Right forelimb (tissue), 1 donor: ENCODE data around the gene ZNF236.
A peak's percentile ranks its signal among the peaks of the same experiment; 100 is the strongest.
"Not testable (repeated sequence)": the region's sequence is repeated elsewhere in the genome, so short reads cannot be mapped to it uniquely, and the experiment has no call there.

Experiments
- DNase-seq: peaks from one replicate; pipeline ENCODE4 v3.0.0-alpha.2; 2018

The ZNF236 gene

GRCh38 chr18:76953583-76954233 lies 131.4 kb downstream of the ZNF236 start:
- peak; percentile 77 for DNase-seq

DNA sequence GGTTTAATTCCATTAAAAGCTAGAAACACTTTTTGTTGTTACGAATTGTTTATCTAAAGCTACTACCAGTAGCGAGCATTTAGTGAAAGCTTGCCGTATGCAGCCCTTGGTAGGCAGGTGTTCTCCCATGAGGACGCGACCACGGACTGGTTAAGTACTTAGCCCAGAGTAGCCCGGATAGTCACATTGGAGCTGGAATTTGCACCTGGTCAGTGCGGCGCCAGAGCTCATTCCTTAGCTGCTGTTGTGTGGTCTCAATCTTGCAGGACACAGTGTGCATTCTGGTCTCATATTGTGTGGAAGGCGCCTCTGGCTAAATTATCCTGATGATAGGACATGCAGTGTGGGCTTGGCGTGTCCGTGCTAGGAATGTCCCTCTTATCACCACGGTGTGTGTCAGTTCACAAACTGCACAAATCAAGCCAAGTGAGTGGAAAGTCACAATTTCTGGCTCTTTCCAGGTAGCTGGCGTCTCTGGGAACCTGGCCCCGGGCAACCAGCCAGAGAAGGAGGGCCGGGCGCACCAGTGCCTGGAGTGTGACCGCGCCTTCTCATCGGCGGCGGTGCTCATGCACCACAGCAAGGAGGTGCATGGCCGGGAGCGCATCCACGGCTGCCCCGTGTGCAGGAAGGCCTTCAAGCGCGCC lies 133.3 kb downstream of the ZNF236 start:
- DNase-seq, result peak; percentile 42

- DNase-seq, result peak; percentile 31
Measured at GRCh38 chr18:76956648-76957047, 134.3 kb downstream of the ZNF236 start.

DNA sequence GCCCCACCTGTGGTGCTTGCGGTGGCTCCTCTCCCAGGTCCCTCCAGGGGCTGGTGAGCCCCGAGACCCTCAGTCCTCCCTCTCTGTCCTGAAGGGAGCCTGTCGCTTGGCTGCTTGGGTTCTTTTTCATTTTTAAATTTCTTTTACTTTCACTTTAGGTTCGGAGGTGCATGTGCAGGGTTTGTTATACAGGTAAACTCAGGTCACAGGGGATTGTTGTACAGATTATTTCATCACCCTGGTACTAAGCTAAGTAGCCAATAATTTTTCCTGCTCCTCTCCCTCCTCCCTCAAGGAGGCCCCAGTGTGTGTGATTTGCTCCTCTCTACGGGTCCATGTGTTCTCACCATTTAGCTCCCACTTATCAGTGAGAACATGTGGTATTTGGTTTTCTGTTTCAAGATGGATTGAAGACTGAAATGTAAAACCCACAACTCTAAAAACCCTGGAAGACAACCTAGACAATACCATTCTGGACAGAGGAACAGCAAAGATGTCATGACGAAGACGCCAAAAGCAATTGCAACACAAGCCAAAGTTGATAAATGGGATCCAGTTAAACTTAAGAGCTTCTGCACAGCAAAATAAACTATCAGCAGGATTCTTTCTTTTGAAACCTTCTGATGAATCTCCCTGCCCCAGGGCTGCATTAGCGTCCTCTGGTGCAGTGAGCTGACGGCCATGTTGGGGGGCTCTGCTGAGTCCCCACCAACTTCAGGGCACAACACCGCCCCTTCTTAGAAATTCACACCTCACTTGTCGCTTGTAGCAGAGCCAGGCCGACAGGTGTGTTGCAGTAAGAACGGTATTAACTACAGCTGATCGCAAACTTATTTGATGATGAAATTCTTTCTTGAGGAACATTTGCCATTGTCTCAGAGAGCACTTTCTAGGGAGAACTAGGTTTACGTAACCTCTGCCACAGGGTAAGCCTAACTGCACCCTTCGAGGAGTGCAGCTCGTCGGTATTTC lies 135.3 kb downstream of the ZNF236 start:
- no peak for DNase-seq

DNA sequence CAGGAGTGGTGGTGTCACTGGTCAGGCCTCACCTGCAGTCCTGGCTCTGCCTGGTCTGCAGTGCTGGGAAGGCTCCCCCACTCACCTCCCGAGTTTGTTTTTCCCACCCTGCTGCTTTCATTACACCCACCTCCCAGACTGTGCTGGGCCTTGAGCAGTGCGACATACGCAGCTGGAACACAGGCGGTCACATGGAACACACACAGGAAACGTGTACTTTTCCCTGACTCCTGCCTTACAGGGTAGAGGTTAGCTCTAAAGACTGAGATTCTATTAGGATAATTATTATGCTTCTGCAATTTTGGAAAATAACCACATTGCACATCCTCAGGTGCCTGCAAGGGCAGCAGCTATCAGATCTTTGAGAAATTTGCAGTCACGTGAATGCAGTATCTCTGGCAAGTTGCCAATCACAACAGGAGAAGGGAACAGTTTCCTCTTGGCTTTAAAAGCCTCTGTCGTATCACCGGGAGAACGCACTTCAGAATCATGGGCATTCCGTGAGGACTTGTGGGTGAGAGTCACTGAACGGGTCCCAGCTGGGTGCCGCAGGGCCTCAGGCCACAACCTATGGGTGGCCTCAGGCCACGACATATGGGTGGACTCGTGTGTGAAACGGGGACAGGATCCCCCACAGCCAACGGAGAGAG lies 136.5 kb downstream of the ZNF236 start:
- no peak for DNase-seq

GRCh38 chr18:76959605-76960004 lies 137.2 kb downstream of the ZNF236 start:
- DNase-seq, result no peak

DNA sequence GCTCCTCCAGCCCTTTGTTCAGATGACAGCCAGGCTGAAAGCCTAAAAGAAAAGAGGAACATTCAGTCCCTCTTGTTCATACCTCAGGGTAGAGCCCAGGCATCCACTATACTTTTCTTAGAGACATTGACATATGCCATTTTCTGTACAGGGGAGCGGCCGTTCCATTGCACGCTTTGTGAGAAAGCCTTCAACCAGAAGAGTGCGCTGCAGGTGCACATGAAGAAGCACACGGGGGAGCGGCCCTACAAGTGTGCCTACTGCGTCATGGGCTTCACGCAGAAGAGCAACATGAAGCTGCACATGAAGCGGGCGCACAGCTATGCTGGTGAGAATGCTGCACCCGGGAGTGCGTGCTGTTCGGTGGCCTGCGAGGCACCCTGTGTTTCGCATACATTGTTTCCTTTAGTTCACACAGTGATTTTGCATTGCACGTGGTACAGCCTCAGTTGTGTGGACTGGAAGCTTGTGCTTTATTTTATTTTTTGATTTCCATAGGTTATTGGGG lies 138.2 kb downstream of the ZNF236 start:
- DNase-seq, result no peak

DNA sequence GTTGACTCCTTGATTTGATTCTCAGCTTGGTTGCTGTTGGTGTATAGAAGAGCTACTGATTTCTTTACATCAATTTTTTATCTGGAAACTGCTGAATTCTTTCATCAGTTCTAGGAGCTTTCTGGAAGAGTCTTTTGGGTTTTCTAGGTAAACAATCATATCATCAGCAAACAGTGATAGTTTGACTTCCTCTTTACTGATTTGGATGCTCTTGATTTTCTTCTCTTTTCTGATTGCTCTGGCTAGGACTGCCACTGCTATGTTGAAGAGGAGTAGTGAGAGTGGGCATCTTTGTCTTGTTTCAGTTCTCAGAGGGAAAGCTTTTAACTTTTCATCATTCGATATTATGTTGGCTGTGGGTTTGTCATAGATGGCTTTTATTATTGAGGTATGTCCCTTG lies 140.5 kb downstream of the ZNF236 start:
- no peak for DNase-seq

GRCh38 chr18:76963936-76964335 lies 141.6 kb downstream of the ZNF236 start:
- no peak for DNase-seq

DNA sequence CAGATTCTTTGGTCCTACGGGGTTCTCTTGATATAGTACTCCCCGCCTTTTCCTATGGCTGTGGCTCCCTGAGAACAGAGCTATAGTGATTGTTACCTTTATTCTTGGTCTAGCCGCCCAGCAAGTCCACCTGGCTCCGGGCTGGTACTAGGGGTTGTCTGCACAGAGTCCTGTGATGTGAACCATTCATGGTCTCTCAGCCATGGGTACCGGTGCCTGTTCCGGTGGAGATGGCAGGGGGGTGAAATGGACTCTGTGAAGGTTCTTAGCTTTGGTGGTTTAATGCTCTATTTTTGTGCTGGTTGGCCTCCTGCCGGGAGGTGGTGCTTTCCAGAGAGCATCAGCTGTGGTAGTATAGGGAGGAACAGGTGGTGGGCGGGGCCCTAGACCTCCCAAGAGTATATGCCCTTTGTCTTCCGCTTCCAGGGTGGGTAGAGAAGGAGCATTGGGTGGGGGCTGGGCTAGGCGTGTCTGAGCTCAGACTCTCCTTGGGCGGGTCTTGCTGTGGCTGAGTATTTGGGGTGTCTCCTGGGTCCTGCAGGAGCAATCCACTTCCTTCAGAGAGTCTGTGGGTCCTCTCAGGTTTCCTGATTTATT lies 143.3 kb downstream of the ZNF236 start:
- DNase-seq, result not testable (repeated sequence)

GRCh38 chr18:76967299-76967698 lies 144.9 kb downstream of the ZNF236 start:
- DNase-seq, result not testable (repeated sequence)

GRCh38 chr18:76967721-76968472 lies 145.5 kb downstream of the ZNF236 start:
- no peak for DNase-seq

DNA sequence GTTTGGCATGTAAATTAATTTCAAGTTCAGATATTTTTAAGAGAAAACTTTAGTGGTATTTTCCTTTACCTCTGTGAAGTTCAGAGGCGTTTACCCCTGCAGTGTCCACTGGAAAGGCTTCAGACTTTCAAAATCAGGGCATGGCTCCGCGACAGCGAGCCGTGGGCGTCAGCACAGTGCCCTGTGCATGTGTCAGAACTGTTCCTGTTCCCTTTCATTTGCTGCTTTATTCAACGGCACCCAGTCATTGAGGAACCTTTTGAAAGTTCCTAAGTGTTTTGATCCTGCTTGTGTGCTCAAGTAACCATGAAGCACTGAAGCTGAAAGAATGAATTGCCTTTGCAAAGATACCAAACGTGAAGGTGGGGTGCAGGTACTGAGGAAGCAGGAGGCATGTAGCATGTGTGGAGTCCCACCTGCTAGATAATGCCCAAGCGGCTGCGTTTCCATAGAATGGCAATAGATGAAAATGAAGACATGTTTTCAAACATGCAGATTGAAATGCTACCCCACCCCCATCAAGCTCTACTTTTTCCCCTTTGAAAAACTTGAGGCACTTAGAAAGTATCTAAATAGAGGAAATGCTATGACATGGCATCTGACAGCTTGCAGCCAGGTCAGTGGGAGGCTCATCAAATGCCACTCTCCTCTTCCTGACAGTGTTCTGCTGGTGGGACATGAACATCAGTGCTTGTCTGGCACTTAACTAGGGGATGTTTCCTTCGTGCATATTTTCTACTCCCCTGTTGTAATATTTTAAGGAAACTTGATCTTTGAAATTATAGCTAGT lies 148.6 kb downstream of the ZNF236 start:
- no peak for DNase-seq

GRCh38 chr18:76972241-76972640 lies 149.9 kb downstream of the ZNF236 start:
- DNase-seq, result no peak

GRCh38 chr18:76972846-76973519 lies 150.6 kb downstream of the ZNF236 start:
- no peak for DNase-seq

DNA sequence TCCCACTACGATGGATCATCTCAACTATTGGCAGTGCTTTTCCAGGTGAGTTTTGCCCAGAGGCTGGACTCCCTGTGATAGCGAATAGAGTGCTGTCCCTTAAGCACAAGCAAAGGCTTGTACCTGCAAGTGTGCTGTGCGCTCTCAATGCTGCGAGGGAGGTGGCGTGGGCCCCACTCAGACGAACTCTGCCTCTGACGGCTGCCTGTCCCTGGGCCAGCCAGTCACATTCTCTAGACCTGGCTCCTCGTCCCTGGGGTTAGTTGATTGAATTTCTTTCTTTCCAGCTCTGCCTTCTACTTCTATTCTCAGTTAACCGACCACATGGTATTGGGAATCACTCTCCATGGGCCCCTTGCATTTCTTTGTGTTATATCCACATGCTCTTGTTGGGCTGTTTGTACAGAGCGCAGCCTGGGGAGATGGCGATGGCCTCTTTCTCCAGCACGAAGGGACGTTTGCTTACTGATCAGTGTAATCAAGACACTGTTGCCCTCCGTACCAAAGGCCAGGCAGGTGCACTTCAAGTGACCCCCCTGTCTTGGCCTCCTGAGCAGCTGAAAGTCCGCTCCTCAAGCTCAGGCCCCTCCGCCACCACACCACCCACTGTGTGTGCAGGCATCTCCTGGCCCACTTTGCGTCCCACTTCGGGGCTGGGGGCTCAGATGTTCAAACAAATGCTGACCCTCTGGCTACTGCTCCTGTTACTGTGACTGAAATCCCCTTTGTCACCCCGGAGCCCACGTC lies 151.3 kb downstream of the ZNF236 start:
- DNase-seq, result no peak

DNA sequence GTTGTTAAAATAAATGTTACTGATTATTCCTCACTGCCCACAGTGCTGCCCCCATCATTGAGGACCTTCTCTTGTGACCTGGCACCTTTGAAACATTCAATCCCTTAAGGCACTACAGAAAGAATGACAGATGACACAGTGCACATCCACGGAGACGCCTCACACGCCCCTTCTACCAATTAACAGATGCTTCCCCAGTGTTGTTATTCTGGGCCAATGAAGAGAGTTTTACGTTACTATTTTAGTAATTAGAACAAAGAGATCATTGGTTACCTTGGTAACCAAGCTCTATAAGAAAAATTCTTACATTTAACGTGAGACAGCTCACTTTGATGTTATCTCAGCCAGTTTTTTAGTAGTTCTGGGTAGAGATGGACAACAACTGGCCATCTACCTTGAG lies 152.0 kb downstream of the ZNF236 start:
- DNase-seq, result no peak

DNA sequence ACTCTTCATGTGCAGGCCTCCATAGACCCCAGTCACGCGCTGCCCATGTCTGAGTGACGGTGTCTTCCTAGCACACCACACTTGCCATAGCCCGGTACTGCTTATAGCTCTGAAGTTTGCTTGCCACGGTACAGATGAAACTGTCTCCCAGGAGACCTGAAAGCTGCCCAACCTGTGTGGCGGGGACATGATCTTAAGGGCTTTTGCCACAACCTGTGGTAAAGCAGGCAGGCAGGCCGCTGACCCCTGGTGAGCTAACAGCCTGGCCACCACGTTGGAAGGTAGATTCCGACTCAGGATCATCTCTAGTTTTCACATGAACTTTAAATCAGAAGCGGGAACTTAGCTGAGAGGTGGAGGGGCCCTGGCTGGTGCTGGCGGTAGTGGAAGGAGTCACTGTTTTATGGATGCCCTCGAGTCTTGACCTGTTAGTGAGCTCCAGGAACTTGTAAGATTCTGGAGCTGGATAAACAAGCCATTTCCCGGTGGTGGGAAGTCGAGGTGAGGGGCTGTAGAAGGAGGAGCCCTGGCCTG lies 153.3 kb downstream of the ZNF236 start:
- DNase-seq, result no peak

DNA sequence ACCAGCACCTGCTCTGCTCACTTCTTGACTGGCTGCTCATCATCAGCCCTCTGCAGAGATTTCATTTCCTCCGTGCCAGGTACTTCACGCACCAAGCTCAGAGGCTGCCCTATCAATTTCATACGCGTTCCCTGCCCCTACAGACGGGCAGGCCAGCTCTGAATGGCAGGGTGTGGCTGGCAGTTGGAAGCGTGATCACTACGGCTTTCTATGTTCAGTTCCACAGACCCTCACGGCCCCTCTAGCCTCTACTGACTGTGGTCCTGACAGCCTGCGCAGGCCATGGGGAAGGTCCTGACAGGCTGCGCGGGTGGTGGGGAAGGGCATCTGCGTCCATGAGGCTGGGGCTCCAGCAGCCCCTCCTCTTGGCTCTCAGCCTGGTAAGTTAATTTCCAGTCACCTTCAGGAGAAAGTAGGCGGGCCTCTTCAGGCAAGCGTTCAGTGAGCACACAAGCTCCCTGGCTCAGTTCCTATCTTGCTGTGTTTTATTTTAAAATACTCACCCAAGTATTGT lies 154.8 kb downstream of the ZNF236 start:
- no peak for DNase-seq
